SK-N-MC (cell line): ENCODE data around the gene FOXP1.

Experiments used
- EZH2 ChIP-seq: fragments of 200-600 bp; sonication (generic); IDR thresholded peaks from one replicate; pipeline ENCODE4 v1.6.1; 2017; ENCODE audit warnings: antibody characterized with exemption
- FOXP2 ChIP-seq: optimal IDR thresholded peaks from 2 replicates; pipeline ENCODE3; 2011; ENCODE audit warnings: mild to moderate bottlenecking, moderate library complexity; ENCODE audit not compliant: insufficient read depth; ENCODE audit errors: extremely low read length, control extremely low read depth
- POLR2AphosphoS5 ChIP-seq: IDR thresholded peaks from 2 replicates; pipeline ENCODE4 v1.6.1; 2012; ENCODE audit warnings: mild to moderate bottlenecking, low read depth, low read length, borderline replicate concordance

GRCh38 chr3:71118436-71118835, 465.1 kb downstream of the FOXP1 start:
- no peak for TF ChIP-seq POLR2AphosphoS5
- no peak for TF ChIP-seq EZH2
- no peak for TF ChIP-seq FOXP2
